ENCODE results near the gene AHDC1. TPM values are rescaled to one million over a fixed set of nuclear protein-coding genes. Genes with fewer than 3 reads are reported as not detected.
A peak's percentile ranks its signal among the peaks of the same experiment; 100 is the strongest.

AHDC1 gene
- polyA plus RNA-seq, 1 donor (not counting 4 experiments of a cell fraction or from before 2014, with no cell fraction given): 4.2 TPM

GRCh38 chr1:27504588-27505419, 99.1 kb downstream of the AHDC1 start:
- DNase-seq (ENCODE audit: low read depth, low spot score) (no peak), FAIRE-seq (no peak)
- peak overlapping the region; percentile 79 for H2AFZ ChIP-seq (ENCODE audit: control insufficient read depth, low read length)
- no peaks in the 10 kb centered on the region for H3K79me2 ChIP-seq (ENCODE audit: control insufficient read depth, insufficient read depth, low read length)
- H3K4me3 ChIP-seq (ENCODE audit: control insufficient read depth in 2 of 3, extremely low read depth in 1 of 3, insufficient read depth in 2 of 3, low read depth in 1 of 3, low read length in 3 of 3): no peak overlapping the region
- no peaks in the 10 kb centered on the region for H3K9me1 ChIP-seq (ENCODE audit: control insufficient read depth, extremely low read depth, insufficient read depth, low read length)
- peaks cover 25% of the 10 kb centered on the region for H3K4me1 ChIP-seq (ENCODE audit: control insufficient read depth, extremely low read depth, insufficient read depth, low read length)
- TF ChIP-seq, protein P1, sequence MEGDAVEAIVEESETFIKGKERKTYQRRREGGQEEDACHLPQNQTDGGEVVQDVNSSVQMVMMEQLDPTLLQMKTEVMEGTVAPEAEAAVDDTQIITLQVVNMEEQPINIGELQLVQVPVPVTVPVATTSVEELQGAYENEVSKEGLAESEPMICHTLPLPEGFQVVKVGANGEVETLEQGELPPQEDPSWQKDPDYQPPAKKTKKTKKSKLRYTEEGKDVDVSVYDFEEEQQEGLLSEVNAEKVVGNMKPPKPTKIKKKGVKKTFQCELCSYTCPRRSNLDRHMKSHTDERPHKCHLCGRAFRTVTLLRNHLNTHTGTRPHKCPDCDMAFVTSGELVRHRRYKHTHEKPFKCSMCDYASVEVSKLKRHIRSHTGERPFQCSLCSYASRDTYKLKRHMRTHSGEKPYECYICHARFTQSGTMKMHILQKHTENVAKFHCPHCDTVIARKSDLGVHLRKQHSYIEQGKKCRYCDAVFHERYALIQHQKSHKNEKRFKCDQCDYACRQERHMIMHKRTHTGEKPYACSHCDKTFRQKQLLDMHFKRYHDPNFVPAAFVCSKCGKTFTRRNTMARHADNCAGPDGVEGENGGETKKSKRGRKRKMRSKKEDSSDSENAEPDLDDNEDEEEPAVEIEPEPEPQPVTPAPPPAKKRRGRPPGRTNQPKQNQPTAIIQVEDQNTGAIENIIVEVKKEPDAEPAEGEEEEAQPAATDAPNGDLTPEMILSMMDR (optimal IDR thresholded peaks at IDR 0.05 in 1 of 3, IDR thresholded peaks at IDR 0.05 in 1 of 3, conservative IDR thresholded peaks at IDR 0.05 in 1 of 3; ENCODE audit: extremely low read depth in 1 of 3, insufficient read depth in 2 of 3, low read length in 3 of 3): no peak
- no peak for TF ChIP-seq EZH2 (IDR thresholded peaks at IDR 0.05; ENCODE audit: low read length)
- peak overlapping the region; percentile 70 for H3K27ac ChIP-seq (ENCODE audit: control insufficient read depth, insufficient read depth, low read length)
- H3K9ac ChIP-seq (ENCODE audit: control insufficient read depth, extremely low read depth, insufficient read depth, low read length): peak overlapping the region; percentile 69
- no peaks in the 10 kb centered on the region for H3K36me3 ChIP-seq (ENCODE audit: control insufficient read depth in 2 of 2, extremely low read depth in 1 of 2, insufficient read depth in 2 of 2, low read length in 2 of 2)
- H3K9me3 ChIP-seq (ENCODE audit: control insufficient read depth, low read depth, low read length): no peaks in the 10 kb centered on the region
- dilution Hi-C loops (cut with MboI; ENCODE audit: extremely low pct_ligation_motif_present, low sequenced_read_pairs): no loop called here
- H3K27me3 ChIP-seq (ENCODE audit: control insufficient read depth, extremely low read depth, insufficient read depth, low read length): no peaks in the 10 kb centered on the region
- peak overlapping the region; percentile 55 for H3K4me2 ChIP-seq (ENCODE audit: control insufficient read depth, extremely low read depth, insufficient read depth, low read depth, low read length)
- no peaks in the 10 kb centered on the region for H4K20me1 ChIP-seq (ENCODE audit: control insufficient read depth, extremely low read depth, insufficient read depth, low read length)

- FAIRE-seq (no peak), DNase-seq (ENCODE audit: low read depth, low spot score) (no peak)
- Histone ChIP-seq H3K79me2 (ENCODE audit: control insufficient read depth, insufficient read depth, low read length) (no peaks in the 10 kb centered on the region), H3K36me3 (ENCODE audit: control insufficient read depth in 2 of 2, extremely low read depth in 1 of 2, insufficient read depth in 2 of 2, low read length in 2 of 2) (no peaks in the 10 kb centered on the region), H3K9me1 (ENCODE audit: control insufficient read depth, extremely low read depth, insufficient read depth, low read length) (no peaks in the 10 kb centered on the region), H3K4me1 (ENCODE audit: control insufficient read depth, extremely low read depth, insufficient read depth, low read length) (peaks cover 17% of the 10 kb centered on the region), H3K9me3 (ENCODE audit: control insufficient read depth, low read depth, low read length) (no peaks in the 10 kb centered on the region), H4K20me1 (ENCODE audit: control insufficient read depth, extremely low read depth, insufficient read depth, low read length) (no peaks in the 10 kb centered on the region), H3K27ac (ENCODE audit: control insufficient read depth, insufficient read depth, low read length) (peak overlapping the region; percentile 50), H3K27me3 (ENCODE audit: control insufficient read depth, extremely low read depth, insufficient read depth, low read length) (no peaks in the 10 kb centered on the region), H2AFZ (ENCODE audit: control insufficient read depth, low read length) (peak overlapping the region; percentile 79), H3K4me3 (ENCODE audit: control insufficient read depth in 2 of 3, extremely low read depth in 1 of 3, insufficient read depth in 2 of 3, low read depth in 1 of 3, low read length in 3 of 3) (no peak overlapping the region), H3K9ac (ENCODE audit: control insufficient read depth, extremely low read depth, insufficient read depth, low read length) (peak overlapping the region; percentile 60), H3K4me2 (ENCODE audit: control insufficient read depth, extremely low read depth, insufficient read depth, low read depth, low read length) (peak overlapping the region; percentile 34)
- dilution Hi-C loops (cut with MboI; ENCODE audit: extremely low pct_ligation_motif_present, low sequenced_read_pairs): no loop called here
- TF ChIP-seq EZH2 (IDR thresholded peaks at IDR 0.05; ENCODE audit: low read length): no peak
- TF ChIP-seq, protein P1 (optimal IDR thresholded peaks at IDR 0.05 in 1 of 3, IDR thresholded peaks at IDR 0.05 in 1 of 3, conservative IDR thresholded peaks at IDR 0.05 in 1 of 3; ENCODE audit: extremely low read depth in 1 of 3, insufficient read depth in 2 of 3, low read length in 3 of 3): no peak
Measured at GRCh38 chr1:27503844-27504587, 99.9 kb downstream of the AHDC1 start.
